MCF 10A (cell line): ENCODE data around the gene LAPTM5. TPM values are rescaled to one million over a fixed set of nuclear protein-coding genes. Genes with fewer than 3 reads are reported as not detected.

Source experiments
- BruUV-seq: library from RNA; stranded (reverse); fragments of 400-500 nt; replicated peaks from 2 replicates; lab custom pipeline; 2021; lab: Mats Ljungman, UMichigan
- CTCF ChIA-PET: fragments of 300-600 bp; sonication (Branson Sonifier 250); formaldehyde crosslinking; extraction: SDS; loops from one replicate; lab custom pipeline; 2021; ENCODE audit warnings: antibody characterized with exemption, inconsistent platforms; lab: Yijun Ruan, JAX
- POLR2A ChIA-PET: fragments of 300-600, 350-650 bp; sonication (Branson Sonifier 250); formaldehyde crosslinking; extraction: SDS; loops from one replicate; lab custom pipeline; 2020; ENCODE audit warnings: antibody characterized with exemption, inconsistent platforms; lab: Yijun Ruan, JAX
- DNase-seq: peaks from one replicate; pipeline ENCODE4 v3.0.0-alpha.2; 2018; ENCODE audit not compliant: unreplicated experiment
- H3K27ac Mint-ChIP-seq: one replicate; pipeline ENCODE4 v1.8.0; 2022; ENCODE audit warnings: mild to moderate bottlenecking, low read depth, mixed read lengths; ENCODE audit not compliant: unreplicated experiment
- H3K27me3 Mint-ChIP-seq: one replicate; pipeline ENCODE4 v1.8.0; 2022; ENCODE audit warnings: mixed read lengths; ENCODE audit not compliant: insufficient read depth, unreplicated experiment
- H3K36me3 Mint-ChIP-seq: one replicate; pipeline ENCODE4 v1.8.0; 2022; ENCODE audit warnings: mild to moderate bottlenecking, moderate library complexity, mixed read lengths; ENCODE audit not compliant: insufficient read depth, unreplicated experiment
- H3K4me1 Mint-ChIP-seq: one replicate; pipeline ENCODE4 v1.8.0; 2022; ENCODE audit warnings: mixed read lengths; ENCODE audit not compliant: insufficient read depth, unreplicated experiment
- H3K4me3 Mint-ChIP-seq: one replicate; pipeline ENCODE4 v1.8.0; 2022; ENCODE audit warnings: mild to moderate bottlenecking, moderate library complexity, mixed read lengths; ENCODE audit not compliant: unreplicated experiment
- H3K9me3 Mint-ChIP-seq: one replicate; pipeline ENCODE4 v1.8.0; 2022; ENCODE audit warnings: mixed read lengths; ENCODE audit not compliant: unreplicated experiment
- intact Hi-C: fragments of 100-400 bp; cut with micrococcal nuclease; formaldehyde crosslinking; loops from 2 replicates; pipeline ENCODE4 v1.14.1; 2022
- total RNA-seq: library from RNA; stranded (reverse); gene quantifications from 2 replicates; pipeline ENCODE4 v1.2.3, GENCODE V29; 2022
- TF ChIP-seq, protein P1 (sequence below): fragments of 200-600 bp; IDR thresholded peaks from one replicate; pipeline ENCODE4 v1.8.0; 2022; ENCODE audit warnings: antibody characterized with exemption, mild to moderate bottlenecking; ENCODE audit not compliant: unreplicated experiment

The LAPTM5 gene
- total RNA-seq, 1 experiment from 2014 or later = 15.9 TPM

DNA sequence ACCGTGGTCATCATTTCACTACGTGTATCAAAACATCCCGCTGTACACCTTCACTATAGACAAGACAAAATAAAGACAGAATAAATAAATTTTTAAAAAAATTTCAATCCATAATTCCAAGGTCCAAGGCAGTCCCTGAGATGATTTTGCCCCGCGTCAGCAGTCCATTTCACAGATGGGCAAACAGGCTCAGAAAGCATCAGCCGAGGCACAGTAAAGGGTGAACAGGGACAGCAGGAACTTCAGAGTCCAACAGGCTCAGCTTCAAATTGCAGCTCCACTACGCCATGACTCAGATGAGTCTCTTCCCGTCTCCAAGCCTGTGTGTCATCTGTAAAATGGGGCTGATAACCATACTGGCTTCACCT is 49.2 kb downstream of the LAPTM5 start:
- Mint-ChIP-seq H3K9me3 (no peaks in the 10 kb centered on the region), H3K36me3 (no peaks in the 10 kb centered on the region), H3K4me1 (peaks cover 5% of the 10 kb centered on the region), H3K27me3 (peaks cover 11% of the 10 kb centered on the region), H3K27ac (no peak overlapping the region), H3K4me3 (no peak overlapping the region)
- ChIA-PET CTCF (interaction anchor here (0.6 to 3.0 kb wide), 17 partner anchors 11 to 1824 kb away, joined by 3 to 20 read pairs (median 4); no protein-coding TSS in a partner anchor), POLR2A (interaction anchor here (0.7 to 1.5 kb wide), 3 partner anchors 360 to 1472 kb away, joined by 4 to 5 read pairs (median 5); partner anchors contain the start of gene PTPRU)
- no peak for DNase-seq
- BruUV-seq = no TSS peak
- TF ChIP-seq, protein P1, sequence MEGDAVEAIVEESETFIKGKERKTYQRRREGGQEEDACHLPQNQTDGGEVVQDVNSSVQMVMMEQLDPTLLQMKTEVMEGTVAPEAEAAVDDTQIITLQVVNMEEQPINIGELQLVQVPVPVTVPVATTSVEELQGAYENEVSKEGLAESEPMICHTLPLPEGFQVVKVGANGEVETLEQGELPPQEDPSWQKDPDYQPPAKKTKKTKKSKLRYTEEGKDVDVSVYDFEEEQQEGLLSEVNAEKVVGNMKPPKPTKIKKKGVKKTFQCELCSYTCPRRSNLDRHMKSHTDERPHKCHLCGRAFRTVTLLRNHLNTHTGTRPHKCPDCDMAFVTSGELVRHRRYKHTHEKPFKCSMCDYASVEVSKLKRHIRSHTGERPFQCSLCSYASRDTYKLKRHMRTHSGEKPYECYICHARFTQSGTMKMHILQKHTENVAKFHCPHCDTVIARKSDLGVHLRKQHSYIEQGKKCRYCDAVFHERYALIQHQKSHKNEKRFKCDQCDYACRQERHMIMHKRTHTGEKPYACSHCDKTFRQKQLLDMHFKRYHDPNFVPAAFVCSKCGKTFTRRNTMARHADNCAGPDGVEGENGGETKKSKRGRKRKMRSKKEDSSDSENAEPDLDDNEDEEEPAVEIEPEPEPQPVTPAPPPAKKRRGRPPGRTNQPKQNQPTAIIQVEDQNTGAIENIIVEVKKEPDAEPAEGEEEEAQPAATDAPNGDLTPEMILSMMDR = no peak
- intact Hi-C loops = loop anchor here (1.0 to 10.0 kb wide), 8 partner anchors 328 to 1824 kb away; no protein-coding TSS in a partner anchor

DNA sequence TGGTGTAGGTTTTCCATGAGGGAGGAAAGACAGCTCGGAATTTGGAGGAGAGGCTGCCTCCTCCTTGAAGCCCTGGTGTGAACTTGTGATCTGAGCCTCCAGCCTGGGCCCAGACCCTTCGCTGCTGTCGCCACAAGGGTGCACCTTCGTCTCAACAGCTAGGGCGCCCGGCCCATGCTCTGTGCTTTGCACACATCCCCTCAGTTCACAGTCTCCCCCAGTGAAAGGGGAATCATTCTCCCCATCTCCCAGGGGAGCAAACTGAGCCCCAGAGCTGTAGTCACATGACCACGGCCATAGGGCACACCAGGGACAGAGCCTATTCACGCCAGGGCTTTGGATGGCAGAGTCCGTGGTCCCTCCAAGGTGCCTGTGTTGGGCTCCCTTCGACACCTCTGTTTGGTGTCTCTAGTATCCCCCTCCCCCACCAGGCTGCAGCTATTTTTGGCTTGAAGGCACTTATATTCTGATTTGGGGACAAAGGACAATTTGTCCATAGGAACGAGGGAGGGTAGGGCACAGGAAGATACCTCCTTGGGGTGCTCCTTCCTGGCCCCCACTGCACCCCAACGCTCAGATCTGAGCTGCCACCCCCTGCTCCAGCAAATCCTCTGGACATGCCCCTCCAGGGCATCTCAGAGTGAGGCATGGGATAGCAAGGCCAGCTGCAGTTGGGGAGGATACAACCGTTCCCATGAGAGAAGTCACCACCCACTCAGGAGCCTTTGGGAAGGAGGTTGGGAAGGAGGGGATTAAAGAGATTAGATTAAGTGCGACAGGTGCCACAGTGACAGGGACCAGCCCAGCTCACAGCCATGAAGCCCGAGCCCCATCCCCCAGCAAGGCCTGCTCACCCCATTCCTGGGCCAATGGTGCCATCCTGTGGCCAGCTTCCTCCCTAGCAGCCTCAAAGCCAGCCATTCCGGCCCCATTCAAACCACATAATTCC is 49.9 kb downstream of the LAPTM5 start:
- no peak overlapping the region for H3K4me3 Mint-ChIP-seq
- peak; percentile 75 for DNase-seq
- no peaks in the 10 kb centered on the region for H3K36me3 Mint-ChIP-seq
- H3K9me3 Mint-ChIP-seq = no peaks in the 10 kb centered on the region
- peaks cover 11% of the 10 kb centered on the region for H3K27me3 Mint-ChIP-seq
- POLR2A ChIA-PET = interaction anchor here (0.5 to 1.5 kb wide), 4 partner anchors 360 to 1471 kb away, joined by 4 to 5 read pairs (median 4); partner anchors contain the start of gene PTPRU
- TF ChIP-seq, protein P1 = peak; percentile 97
- intact Hi-C loops = loop anchor here (1.0 to 10.0 kb wide), 8 partner anchors 327 to 1823 kb away; no protein-coding TSS in a partner anchor
- no TSS peak for BruUV-seq
- CTCF ChIA-PET = interaction anchor here (0.5 to 3.0 kb wide), 25 partner anchors 8 to 1824 kb away, joined by 3 to 20 read pairs (median 3); no protein-coding TSS in a partner anchor
- H3K4me1 Mint-ChIP-seq = peaks cover 5% of the 10 kb centered on the region
- no peak overlapping the region for H3K27ac Mint-ChIP-seq

DNA sequence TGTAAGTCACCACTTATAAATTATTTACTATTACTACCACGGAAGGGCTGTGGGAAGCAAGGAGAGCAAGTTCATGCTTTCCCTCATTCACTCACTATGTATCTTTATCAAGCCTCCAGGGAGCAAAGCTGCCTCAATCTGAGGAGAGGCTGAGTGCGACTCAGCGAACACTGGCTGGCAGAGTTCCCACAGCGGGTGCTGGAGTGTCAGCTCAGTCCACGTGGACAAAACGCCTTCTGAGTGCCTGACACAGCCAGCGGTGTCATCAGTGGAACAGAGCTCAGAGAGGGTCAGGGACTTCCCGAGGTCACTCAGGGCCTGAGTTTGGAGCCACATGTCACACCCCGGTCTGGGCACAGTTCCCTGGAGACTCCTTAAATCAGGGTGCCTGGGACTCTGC is 51.0 kb downstream of the LAPTM5 start:
- no peak overlapping the region for H3K27ac Mint-ChIP-seq
- no peaks in the 10 kb centered on the region for H3K36me3 Mint-ChIP-seq
- peaks cover 5% of the 10 kb centered on the region for H3K4me1 Mint-ChIP-seq
- intact Hi-C loops = loop anchor here (5.0 to 10.0 kb wide), 3 partner anchors 912 to 1822 kb away; no protein-coding TSS in a partner anchor
- H3K4me3 Mint-ChIP-seq = no peak overlapping the region
- BruUV-seq = no TSS peak
- peaks cover 4% of the 10 kb centered on the region for H3K27me3 Mint-ChIP-seq
- ChIA-PET CTCF (interaction anchor here (0.6 to 3.0 kb wide), 4 partner anchors 11 to 596 kb away, joined by 3 to 20 read pairs (median 4); no protein-coding TSS in a partner anchor), POLR2A (no interaction called here)
- TF ChIP-seq, protein P1 = no peak
- DNase-seq = peak; percentile 29
- no peaks in the 10 kb centered on the region for H3K9me3 Mint-ChIP-seq

DNA sequence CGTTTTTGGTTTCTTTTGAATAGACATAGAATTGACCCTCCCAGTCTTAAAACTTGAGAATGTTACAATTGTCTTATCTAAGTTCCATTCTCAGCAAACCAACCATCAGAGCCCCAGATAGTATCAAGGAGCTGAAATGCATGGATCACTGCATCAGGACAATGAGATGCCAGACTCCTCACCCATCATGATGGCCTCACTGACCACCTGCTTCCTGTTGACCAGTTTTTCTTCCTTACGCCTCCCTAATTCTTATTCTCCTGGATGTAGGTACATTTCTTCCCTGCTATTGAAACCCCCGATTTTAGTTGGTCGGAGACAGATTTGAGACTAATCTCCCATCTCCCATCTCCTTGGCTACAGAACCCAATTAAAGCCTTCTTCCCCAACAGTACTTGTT is 51.9 kb downstream of the LAPTM5 start:
- TF ChIP-seq, protein P1 = no peak
- DNase-seq = no peak
- Mint-ChIP-seq H3K4me3 (no peak overlapping the region), H3K4me1 (peaks cover 5% of the 10 kb centered on the region), H3K9me3 (no peaks in the 10 kb centered on the region), H3K27me3 (no peaks in the 10 kb centered on the region), H3K27ac (no peak overlapping the region), H3K36me3 (no peaks in the 10 kb centered on the region)
- intact Hi-C loops = loop anchor here (5.0 to 10.0 kb wide), 3 partner anchors 911 to 1821 kb away; no protein-coding TSS in a partner anchor
- ChIA-PET POLR2A (no interaction called here), CTCF (no interaction called here)
- BruUV-seq = no TSS peak
